Astrocyte (in vitro differentiated cells and primary cell): ENCODE results near the gene VPS13C.

Experiments used
- EZH2 ChIP-seq: IDR thresholded peaks from 2 replicates; pipeline ENCODE4 v1.6.1; 2012; ENCODE audit warnings: mild to moderate bottlenecking, low read length, inconsistent platforms; ENCODE audit not compliant: insufficient read depth
- TF ChIP-seq, protein P1 (sequence below): IDR thresholded peaks from 2 replicates; pipeline ENCODE4 v1.5.1; 2011; ENCODE audit warnings: low read depth, mild to moderate bottlenecking, inconsistent platforms, low read length, moderate library complexity; ENCODE audit not compliant: insufficient read depth

DNA sequence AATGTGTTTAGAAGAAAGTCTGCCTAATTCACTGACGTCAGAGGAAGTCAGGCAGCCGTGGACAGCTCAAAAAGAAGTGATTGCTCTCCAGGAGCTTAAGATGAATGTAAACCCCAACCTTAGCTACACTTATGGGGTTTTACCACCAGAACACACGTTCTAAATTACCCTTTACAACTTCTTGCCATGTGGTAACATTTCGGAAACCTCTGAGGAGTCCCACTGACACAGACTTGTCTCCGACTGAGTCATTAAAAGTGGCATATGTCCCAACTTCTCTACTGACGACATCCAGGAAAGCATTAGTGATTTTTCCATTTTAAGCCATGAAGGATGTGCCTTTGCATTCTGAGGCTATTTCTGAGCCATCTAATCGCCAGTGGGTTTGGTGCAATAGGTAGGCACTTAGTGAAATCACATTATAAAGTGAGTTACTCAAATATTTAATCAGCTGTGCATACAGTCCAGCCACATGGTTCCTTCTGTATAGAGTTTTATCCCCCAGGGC, 38.9 kb upstream of the VPS13C start:
- TF ChIP-seq EZH2 = no peak
- TF ChIP-seq, protein P1, sequence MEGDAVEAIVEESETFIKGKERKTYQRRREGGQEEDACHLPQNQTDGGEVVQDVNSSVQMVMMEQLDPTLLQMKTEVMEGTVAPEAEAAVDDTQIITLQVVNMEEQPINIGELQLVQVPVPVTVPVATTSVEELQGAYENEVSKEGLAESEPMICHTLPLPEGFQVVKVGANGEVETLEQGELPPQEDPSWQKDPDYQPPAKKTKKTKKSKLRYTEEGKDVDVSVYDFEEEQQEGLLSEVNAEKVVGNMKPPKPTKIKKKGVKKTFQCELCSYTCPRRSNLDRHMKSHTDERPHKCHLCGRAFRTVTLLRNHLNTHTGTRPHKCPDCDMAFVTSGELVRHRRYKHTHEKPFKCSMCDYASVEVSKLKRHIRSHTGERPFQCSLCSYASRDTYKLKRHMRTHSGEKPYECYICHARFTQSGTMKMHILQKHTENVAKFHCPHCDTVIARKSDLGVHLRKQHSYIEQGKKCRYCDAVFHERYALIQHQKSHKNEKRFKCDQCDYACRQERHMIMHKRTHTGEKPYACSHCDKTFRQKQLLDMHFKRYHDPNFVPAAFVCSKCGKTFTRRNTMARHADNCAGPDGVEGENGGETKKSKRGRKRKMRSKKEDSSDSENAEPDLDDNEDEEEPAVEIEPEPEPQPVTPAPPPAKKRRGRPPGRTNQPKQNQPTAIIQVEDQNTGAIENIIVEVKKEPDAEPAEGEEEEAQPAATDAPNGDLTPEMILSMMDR = no peak
